ENCODE results near the gene PDC.

The PDC gene

DNA sequence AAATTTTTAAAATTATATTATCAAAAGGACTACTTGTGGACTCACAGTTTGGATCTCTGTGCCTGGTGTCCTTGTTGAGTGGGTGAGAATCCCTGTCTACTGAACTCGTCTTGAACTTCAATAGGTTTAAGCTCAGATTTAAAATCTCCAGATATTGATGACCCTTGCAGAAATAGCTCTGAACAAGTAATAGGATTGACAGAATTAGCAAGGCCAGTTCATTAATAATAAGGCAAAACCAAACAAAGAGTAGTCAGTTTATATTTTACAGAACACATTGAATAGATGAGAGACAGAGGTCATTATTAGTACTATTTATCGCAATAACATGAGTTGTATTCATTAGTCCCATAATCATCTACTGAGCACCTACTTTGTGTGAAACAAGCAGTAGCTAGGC lies at the start of gene PDC:
Gene PDC, minus strand, starts transcription at position 101 of the 400 bp plus-strand sequence. CDS start 11,655 bp downstream, outside the sequence.
- FAIRE-seq: no peak

DNA sequence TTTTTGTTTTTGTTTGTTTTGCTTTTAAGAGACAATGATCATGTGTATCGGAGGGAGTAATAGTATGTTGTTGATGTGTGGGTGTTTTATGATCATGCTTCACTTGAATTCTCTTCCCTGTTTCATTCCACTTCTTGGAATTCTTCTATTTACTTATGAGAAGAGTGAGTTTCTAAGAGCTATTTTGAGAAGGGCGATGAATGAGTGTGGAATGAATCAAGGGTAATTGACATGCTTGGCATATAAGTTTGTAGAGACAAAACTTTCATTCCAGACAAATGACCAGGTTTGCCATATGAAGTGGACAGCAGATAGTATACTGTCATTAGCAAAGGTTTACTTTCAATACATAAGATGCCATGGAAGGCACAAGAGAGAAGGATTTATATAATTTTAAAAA lies 42.3 kb upstream of the PDC start:
- no peak for FAIRE-seq

GRCh38 chr1:186502087-186502486 lies 41.2 kb upstream of the PDC start:
- no peak for FAIRE-seq

DNA sequence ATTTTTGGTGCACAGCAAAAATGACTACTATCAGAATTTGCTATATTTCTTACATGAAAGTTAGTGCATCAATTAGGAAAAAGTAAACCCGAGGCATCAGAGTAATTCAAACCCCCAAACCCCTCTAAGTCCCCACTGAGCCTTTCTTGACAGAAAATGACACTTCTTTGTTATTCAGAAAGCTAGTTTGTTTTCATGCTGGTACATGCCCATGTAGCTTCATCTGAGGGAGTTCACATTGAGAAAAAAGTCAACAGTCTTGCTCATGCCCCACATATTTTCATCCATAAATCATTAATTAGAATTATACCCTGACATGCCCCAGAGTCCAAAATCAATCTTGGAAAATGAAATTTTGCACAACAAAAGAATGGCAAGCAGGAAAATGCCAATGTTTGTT lies 39.9 kb upstream of the PDC start:
- FAIRE-seq: no peak

GRCh38 chr1:186499571-186499970 lies 38.7 kb upstream of the PDC start:
- FAIRE-seq: no peak

- FAIRE-seq: no peak
Observed at GRCh38 chr1:186498695-186499389, 37.9 kb upstream of the PDC start.

GRCh38 chr1:186498071-186498470 lies 37.2 kb upstream of the PDC start:
- no peak for FAIRE-seq

DNA sequence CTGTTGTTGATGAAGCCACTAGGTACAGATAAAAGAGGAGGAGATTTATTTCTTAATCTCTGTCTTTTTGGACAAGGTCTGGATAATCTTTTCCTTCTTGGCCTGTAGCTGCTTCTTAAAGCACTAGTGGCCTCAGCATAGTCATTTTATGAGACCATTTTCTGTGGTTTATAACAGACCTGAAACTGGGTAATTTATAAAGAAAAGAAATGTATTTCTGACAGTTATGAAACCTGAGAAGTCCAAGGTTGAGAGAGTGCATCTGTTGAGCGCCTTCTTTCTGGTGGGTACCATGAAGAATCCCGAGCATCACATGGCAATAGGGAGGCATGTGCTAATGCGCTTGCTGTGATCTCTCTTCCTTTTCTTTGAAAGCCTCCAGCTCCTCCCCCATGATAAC lies 36.7 kb upstream of the PDC start:
- no peak for FAIRE-seq

GRCh38 chr1:186496171-186496851 lies 35.4 kb upstream of the PDC start:
- no peak for FAIRE-seq

DNA sequence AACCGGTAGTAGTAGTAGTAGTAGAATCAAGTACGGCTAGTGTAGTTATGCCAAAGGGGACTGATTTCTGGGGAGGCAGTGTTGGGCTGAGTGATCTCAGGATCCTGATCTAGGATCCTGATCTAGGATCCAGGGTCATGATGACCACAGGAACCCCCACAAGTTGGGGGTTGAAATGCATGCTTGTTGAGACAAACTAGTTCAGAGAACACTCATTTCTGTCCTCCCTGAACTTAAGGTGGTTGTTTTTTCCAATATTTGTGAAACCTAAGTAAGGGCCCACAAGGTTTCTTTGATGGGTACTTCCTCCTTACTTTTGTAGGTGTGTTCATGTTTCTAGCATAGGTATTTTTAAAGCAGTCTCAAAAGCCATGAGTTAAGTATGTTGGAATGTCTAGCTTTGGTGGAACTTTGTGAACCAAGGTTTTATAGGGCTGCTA lies 33.9 kb upstream of the PDC start:
- FAIRE-seq: no peak

DNA sequence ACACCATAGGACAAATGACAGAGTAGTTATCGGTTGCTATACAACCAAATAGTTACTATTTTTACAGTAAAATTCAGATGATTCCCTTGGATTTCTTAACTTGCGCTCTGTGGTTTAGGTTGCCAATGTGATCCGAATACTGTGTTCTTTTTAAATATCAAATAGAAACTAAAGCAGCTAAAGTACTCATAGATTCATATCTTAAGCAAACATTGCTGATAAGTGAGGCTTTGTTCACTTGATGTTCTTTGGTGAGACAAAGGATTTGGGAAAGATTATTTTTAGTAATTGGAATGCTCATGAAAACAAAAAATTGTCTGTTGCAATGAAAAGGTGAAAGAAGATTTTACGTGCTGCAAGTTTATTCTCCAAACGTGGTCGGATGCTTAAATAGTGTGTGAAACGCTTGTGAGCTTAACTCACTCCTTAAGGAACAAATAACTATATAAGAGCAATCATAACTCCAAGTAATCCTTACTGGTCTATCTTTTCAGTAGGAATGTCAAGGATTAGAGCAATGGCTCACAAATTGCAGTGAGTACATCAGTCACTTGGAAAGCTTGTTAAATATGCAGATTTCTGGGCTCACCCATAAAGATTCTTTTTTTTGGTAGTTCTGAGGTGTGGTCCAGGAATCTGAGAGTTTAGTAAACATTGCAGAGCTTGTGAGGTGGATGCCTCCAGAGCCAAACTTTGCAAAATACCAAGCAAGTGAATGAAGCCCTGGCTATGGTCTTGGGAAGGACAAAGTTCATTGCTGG lies 31.8 kb upstream of the PDC start:
- no peak for FAIRE-seq

DNA sequence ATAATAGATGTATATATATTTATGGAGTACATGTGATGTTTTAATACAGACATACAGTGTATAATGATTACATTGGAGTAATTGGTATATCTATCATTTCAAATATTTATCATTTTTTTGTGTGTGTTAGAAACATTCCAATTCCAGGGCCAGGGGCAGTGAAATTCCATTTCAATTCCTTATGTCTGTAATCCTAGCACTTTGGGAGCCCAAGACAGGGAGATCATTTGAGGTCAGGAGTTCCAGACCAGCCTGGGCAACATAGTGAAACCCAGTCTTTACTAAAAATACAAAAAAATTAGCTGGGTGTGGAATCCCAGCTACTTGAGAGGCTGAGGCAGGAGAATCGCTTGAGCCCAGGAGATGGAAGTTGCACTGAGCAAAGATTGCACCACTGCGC lies 30.4 kb upstream of the PDC start:
- FAIRE-seq: no peak

DNA sequence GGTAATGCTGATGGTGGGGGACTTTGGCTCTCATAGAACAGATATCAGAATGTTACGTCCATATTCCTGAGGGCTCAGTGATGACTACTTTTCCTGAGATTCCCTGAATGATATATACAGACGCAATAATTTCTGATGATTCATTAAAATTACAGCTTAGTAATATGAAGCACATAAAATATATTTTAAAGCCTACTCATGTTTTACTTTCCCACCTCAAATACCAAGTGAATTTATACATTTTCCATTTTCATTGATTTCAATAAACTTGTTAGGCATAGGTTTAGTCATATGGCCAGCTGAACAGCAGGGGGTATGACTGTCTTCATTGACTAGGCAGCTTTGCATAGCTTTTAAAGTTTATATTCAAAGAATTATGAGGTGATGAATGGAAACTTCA lies 26.2 kb upstream of the PDC start:
- FAIRE-seq: no peak

- FAIRE-seq: no peak
Observed at GRCh38 chr1:186486061-186486460, 25.1 kb upstream of the PDC start.

GRCh38 chr1:186483561-186483960 lies 22.6 kb upstream of the PDC start:
- FAIRE-seq: no peak

- FAIRE-seq: peak; percentile 76
Observed at GRCh38 chr1:186482661-186483255, 21.8 kb upstream of the PDC start.

DNA sequence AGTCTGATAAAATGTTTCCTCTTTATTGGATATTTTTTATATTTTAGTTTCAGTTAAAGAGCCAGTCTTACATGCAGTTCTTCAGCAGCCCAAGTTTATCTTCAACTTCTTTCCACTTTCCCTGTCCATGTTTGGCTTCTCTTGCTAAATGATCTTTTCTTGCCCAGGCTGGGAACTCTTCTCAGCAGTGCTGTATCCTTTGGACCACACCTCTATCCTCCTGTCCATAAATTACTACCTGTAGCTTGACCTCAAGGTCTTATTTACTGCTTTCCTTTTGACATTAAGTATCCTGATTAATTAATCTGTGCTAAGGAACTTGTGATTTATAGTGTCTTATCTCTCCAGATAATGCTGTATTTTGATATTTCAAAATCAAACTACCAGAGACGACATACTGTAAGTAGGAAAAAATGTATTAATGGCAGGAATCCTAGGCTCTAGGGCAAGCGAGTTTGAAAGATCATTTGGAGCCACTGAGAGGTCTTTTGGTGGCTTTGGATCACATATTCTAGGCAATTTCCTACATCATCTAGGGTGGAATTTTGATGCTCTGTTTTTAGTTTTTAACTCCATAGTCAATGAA lies 20.5 kb upstream of the PDC start:
- no peak for FAIRE-seq

DNA sequence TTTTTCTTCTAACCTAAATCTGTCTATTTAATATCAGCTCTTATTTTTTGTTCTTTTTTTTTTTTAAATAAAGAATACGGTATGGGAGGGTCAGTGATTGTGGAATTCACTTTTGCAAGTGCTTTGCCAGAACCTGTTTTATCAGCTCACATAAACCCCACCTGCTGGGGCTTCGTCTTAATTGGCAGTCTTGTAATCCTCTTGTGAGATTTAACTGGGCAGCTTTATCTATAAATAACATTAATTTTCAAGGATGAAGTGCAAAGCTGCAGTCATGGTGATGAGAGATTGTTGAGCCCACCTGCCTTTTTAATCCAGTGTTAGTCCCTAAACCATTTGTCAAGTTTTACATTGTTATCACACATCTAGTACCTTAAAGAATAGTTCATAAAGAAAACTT lies 18.2 kb upstream of the PDC start:
- no peak for FAIRE-seq

- FAIRE-seq: no peak
Observed at GRCh38 chr1:186476264-186477040, 15.5 kb upstream of the PDC start.

DNA sequence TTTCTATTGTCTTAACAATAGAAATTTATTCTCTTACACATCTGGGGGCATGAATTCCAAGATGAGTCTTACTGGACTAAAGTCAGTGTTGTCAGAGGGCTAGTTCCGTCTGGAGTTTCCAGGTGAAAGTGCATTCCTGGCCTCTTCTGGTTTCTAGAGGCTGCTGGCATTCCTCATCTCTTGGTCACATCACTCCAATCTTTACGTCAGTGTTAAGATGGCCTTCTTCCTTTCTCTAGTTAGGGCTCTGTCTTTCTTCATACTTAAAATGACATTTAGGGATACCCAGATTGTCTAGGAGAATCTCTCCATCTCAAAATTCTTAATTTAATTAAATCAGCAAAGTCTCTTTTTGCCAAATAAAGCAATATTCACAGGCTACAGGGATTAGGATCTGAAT lies 13.3 kb upstream of the PDC start:
- no peak for FAIRE-seq

- no peak for FAIRE-seq
Observed at GRCh38 chr1:186473047-186473446, 12.1 kb upstream of the PDC start.

DNA sequence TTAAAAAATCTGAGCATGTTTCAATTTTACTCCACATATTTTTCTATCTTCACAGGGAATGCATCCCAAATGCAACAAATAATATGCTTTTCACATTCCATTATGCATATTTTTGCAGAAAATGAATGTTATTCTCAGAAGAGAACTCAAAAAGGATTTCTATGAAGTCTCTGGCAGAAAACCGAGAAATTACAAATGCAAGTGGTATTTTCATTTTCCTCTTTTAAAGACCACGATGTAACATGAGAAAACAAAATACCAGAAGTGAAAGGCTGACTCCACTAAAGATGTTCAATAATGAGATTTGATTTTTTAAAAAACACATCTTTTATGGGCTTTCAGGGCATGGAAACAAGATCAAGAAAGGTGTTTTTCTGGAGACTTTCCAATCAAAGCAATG lies 5.0 kb upstream of the PDC start:
- no peak for FAIRE-seq
